Measurements from ENCODE around the gene CFAP45.
A peak's percentile ranks its signal among the peaks of the same experiment; 100 is the strongest.

Gene CFAP45

GRCh38 chr1:159870704-159871103 is 29.3 kb downstream of the CFAP45 start:
- no peak for DNase-seq

GRCh38 chr1:159869607-159870006 is 30.4 kb downstream of the CFAP45 start:
- DNase-seq: no peak

- no peak for DNase-seq
These were observed 30.8 kb downstream of the CFAP45 start for GRCh38 chr1:159869173-159869572.

- DNase-seq: no peak
These were observed 31.2 kb downstream of the CFAP45 start for GRCh38 chr1:159868766-159869165.

- DNase-seq: peak; percentile 95
These were observed 32.3 kb downstream of the CFAP45 start for GRCh38 chr1:159867664-159868026.

- no peak for DNase-seq
These were observed 32.9 kb downstream of the CFAP45 start for GRCh38 chr1:159866905-159867663.

GRCh38 chr1:159866066-159866465 is 33.9 kb downstream of the CFAP45 start:
- no peak for DNase-seq

GRCh38 chr1:159864262-159864661 is 35.7 kb downstream of the CFAP45 start:
- no peak for DNase-seq

GRCh38 chr1:159862557-159862956 is 37.4 kb downstream of the CFAP45 start, which contains the start of gene VSIG8:
Gene VSIG8, minus strand, starts transcription at chr1:159862657. Its CDS starts 136 bp downstream, at chr1:159862521.
- no peak for DNase-seq

GRCh38 chr1:159862031-159862430 is 37.9 kb downstream of the CFAP45 start:
- DNase-seq: no peak

- DNase-seq: no peak
These were observed 38.7 kb downstream of the CFAP45 start for GRCh38 chr1:159861218-159861617.

- DNase-seq: no peak
These were observed 39.5 kb downstream of the CFAP45 start for GRCh38 chr1:159860456-159860855.

- DNase-seq: no peak
These were observed 40.1 kb downstream of the CFAP45 start for GRCh38 chr1:159859767-159860322.

GRCh38 chr1:159857889-159858288 is 42.1 kb downstream of the CFAP45 start:
- DNase-seq: no peak

GRCh38 chr1:159856576-159856975 is 43.4 kb downstream of the CFAP45 start:
- DNase-seq: no peak

- no peak for DNase-seq
These were observed 44.3 kb downstream of the CFAP45 start for GRCh38 chr1:159855709-159856108.

GRCh38 chr1:159854693-159855192 is 45.2 kb downstream of the CFAP45 start:
- no peak for DNase-seq

GRCh38 chr1:159854116-159854692 is 45.8 kb downstream of the CFAP45 start:
- no peak for DNase-seq

- no peak for DNase-seq
These were observed 46.4 kb downstream of the CFAP45 start for GRCh38 chr1:159853417-159854115.

GRCh38 chr1:159851407-159851806 is 48.6 kb downstream of the CFAP45 start:
- no peak for DNase-seq

- DNase-seq: no peak
These were observed 50.2 kb downstream of the CFAP45 start for GRCh38 chr1:159849626-159850366.

GRCh38 chr1:159848326-159848725 is 51.6 kb downstream of the CFAP45 start:
- DNase-seq: no peak

GRCh38 chr1:159847231-159847630 is 52.7 kb downstream of the CFAP45 start:
- no peak for DNase-seq
